ENCODE data around the gene CCDC102B. TPM values are rescaled to one million over a fixed set of nuclear protein-coding genes. Genes with fewer than 3 reads are reported as not detected.

Gene CCDC102B
- total and polyA plus RNA-seq, 2 of the 8 experiments (the other 6 are each of a cell fraction or from before 2014, with no cell fraction given) = 0.80 to 1.1 TPM

- H2BK15ac ChIP-seq (ENCODE audit: low read length) = no peak overlapping the region
- H3K23me2 ChIP-seq (ENCODE audit: low read depth, low read length) = no peaks in the 10 kb centered on the region
- no peak overlapping the region for H2BK12ac ChIP-seq (ENCODE audit: low read depth, low read length)
- POLR2A ChIA-PET (ENCODE audit: partially characterized antibody) = no interaction called here
- no peaks in the 10 kb centered on the region for H3K9me3 ChIP-seq (ENCODE audit: insufficient read depth in 2 of 2, low read depth in 1 of 2, low read length in 1 of 2)
- H3K4me1 ChIP-seq (replicated peaks in 1 of 4; ENCODE audit: control insufficient read depth in 3 of 4, insufficient read depth in 4 of 4, low read length in 3 of 4) = no peaks in the 10 kb centered on the region
- no peak overlapping the region for H2BK120ac ChIP-seq (replicated peaks; ENCODE audit: low read depth, low read length)
- no peak overlapping the region for H2BK20ac ChIP-seq (ENCODE audit: low read length)
- H4K8ac ChIP-seq (ENCODE audit: extremely low read depth, insufficient read depth, low read length) = no peak overlapping the region
- H3K14ac ChIP-seq (ENCODE audit: insufficient read length) = no peak overlapping the region
- no peak overlapping the region for H3K4me2 ChIP-seq (ENCODE audit: insufficient read depth in 1 of 2, low read depth in 2 of 2, low read length in 2 of 2)
- no peaks in the 10 kb centered on the region for H3K79me1 ChIP-seq (ENCODE audit: low read depth, low read length)
- H3K23ac ChIP-seq (ENCODE audit: insufficient read length) = no peak overlapping the region
- H3K4me3 ChIP-seq (ENCODE audit: extremely low read depth in 1 of 4, insufficient read depth in 2 of 4, low read depth in 3 of 4, low read length in 4 of 4) = no peak overlapping the region
- H3K56ac ChIP-seq (replicated peaks; ENCODE audit: insufficient read length, low read depth, low read length) = no peak overlapping the region
- DNase-seq (ENCODE audit: low read depth in 1 of 2, low spot score in 2 of 2) (no peak), FAIRE-seq (no peak)
- no peaks in the 10 kb centered on the region for H3K36me3 ChIP-seq (ENCODE audit: control insufficient read depth in 2 of 4, insufficient read depth in 4 of 4, low read length in 3 of 4)
- H3K4ac ChIP-seq (replicated peaks; ENCODE audit: insufficient read length, low read depth, low read length) = no peak overlapping the region
- H4K91ac ChIP-seq (replicated peaks; ENCODE audit: insufficient read length, low read length) = no peak overlapping the region
- no peak overlapping the region for H3K27ac ChIP-seq (ENCODE audit: low read depth, low read length)
- no peak overlapping the region for H2AK5ac ChIP-seq (ENCODE audit: low read depth, low read length)
- no peak overlapping the region for H2AFZ ChIP-seq (ENCODE audit: low read length)
- no peaks in the 10 kb centered on the region for H3K27me3 ChIP-seq (replicated peaks in 1 of 4; ENCODE audit: control insufficient read depth in 3 of 4, extremely low read depth in 1 of 4, insufficient read depth in 3 of 4, low read length in 3 of 4)
- H3K9ac ChIP-seq (replicated peaks in 1 of 4; ENCODE audit: extremely low read depth in 1 of 4, low read depth in 3 of 4, low read length in 3 of 4) = no peak overlapping the region
- H3K18ac ChIP-seq (ENCODE audit: extremely low read depth, low read length) = no peak overlapping the region
- H3K79me2 ChIP-seq (ENCODE audit: control insufficient read depth in 1 of 2, insufficient read depth in 2 of 2, low read length in 2 of 2) = no peaks in the 10 kb centered on the region
- H4K5ac ChIP-seq (ENCODE audit: insufficient read length, low read depth, low read length) = no peak overlapping the region
- H4K20me1 ChIP-seq (replicated peaks in 1 of 2; ENCODE audit: control insufficient read depth in 1 of 2, insufficient read depth in 2 of 2, low read length in 2 of 2) = no peaks in the 10 kb centered on the region
- no peak overlapping the region for H2BK5ac ChIP-seq (ENCODE audit: low read depth, low read length)
- CTCF ChIA-PET (ENCODE audit: partially characterized antibody) = interaction anchor here (0.6 kb wide), 1 partner anchor 1069 kb away, joined by 6 read pairs; no protein-coding TSS in a partner anchor
- WGBS, 2 experiments (ENCODE audit: extremely low coverage in 1 of 2, insufficient coverage in 1 of 2, insufficient read length in 1 of 2, insufficient replicate concordance in 2 of 2, low coverage in 1 of 2, low lambda C conversion rate in 2 of 2, missing lambda C conversion rate in 1 of 2) = 83% methylated on average over 3 of the region's 3 CpGs; no CpG with 5 or more reads in 1 of the 2 experiments
- TF ChIP-seq GABPA (IDR thresholded peaks at IDR 0.05; ENCODE audit: borderline replicate concordance, insufficient read depth, low read length) (no peak), ZNF274 (IDR thresholded peaks at IDR 0.05; ENCODE audit: borderline replicate concordance, extremely low read depth, low read length) (no peak), SP4 (IDR thresholded peaks at IDR 0.05; ENCODE audit: low read length) (no peak), SRF (IDR thresholded peaks at IDR 0.05; ENCODE audit: low read depth, low read length) (no peak), SAP30 (IDR thresholded peaks at IDR 0.05; ENCODE audit: insufficient read depth, insufficient replicate concordance, low read length) (no peak), TEAD4 (IDR thresholded peaks at IDR 0.05; ENCODE audit: low read depth, low read length) (no peak)
These were observed 18.7 kb upstream of the CCDC102B start for GRCh38 chr18:68779169-68779568.
